Measurements from ENCODE around the gene ST3GAL2.

GRCh38 chr16:70430667-70431536 lies 8.0 kb downstream of the ST3GAL2 start:
- TF ChIP-seq ELF4 (IDR thresholded peaks at IDR 0.05) (no peak), BHLHE40 (IDR thresholded peaks at IDR 0.05; ENCODE audit: borderline replicate concordance) (no peak)
